Activated naive CD4-positive, alpha-beta T cell treated with anti-CD3 and anti-CD28 coated beads, Interleukin-2, amount 50 U/mL, for 72 hours (primary cell): ENCODE data around the gene SPTB. TPM values are rescaled to one million over a fixed set of nuclear protein-coding genes. Genes with fewer than 3 reads are reported as not detected.

ENCODE experiments used
- ATAC-seq, 2 donors: fragments of 150-1000 bp; cut with Tn5 transposase; 2 replicates each; pipeline ENCODE4 v1.10.0; 2021; ENCODE audit warnings: mild to moderate bottlenecking in 2 of 2, moderate library complexity in 2 of 2
- DNase-seq, 2 donors: peaks; one replicate each; pipeline ENCODE4 v3.0.0; 2021 to 2022; ENCODE audit warnings: low spot score in 2 of 2
- H3K27ac Mint-ChIP-seq, 2 donors: one replicate each; pipeline ENCODE4 v1.8.0; 2022; ENCODE audit warnings: mild to moderate bottlenecking in 2 of 2, mixed read lengths in 2 of 2
- H3K36me3 Mint-ChIP-seq, 2 donors: one replicate each; pipeline ENCODE4 v1.8.0; 2022; ENCODE audit warnings: mixed read lengths in 2 of 2
- H3K9me3 Mint-ChIP-seq, 2 donors: one replicate each; pipeline ENCODE4 v1.8.0; 2022; ENCODE audit warnings: mixed read lengths in 2 of 2
- total RNA-seq, 2 donors: library from RNA; stranded (reverse); gene quantifications; one replicate each; pipeline ENCODE4 v1.2.3, GENCODE V29; 2022

SPTB gene
- total RNA-seq, 2 donors from 2014 or later, result 0.41 to 0.66 TPM

DNA sequence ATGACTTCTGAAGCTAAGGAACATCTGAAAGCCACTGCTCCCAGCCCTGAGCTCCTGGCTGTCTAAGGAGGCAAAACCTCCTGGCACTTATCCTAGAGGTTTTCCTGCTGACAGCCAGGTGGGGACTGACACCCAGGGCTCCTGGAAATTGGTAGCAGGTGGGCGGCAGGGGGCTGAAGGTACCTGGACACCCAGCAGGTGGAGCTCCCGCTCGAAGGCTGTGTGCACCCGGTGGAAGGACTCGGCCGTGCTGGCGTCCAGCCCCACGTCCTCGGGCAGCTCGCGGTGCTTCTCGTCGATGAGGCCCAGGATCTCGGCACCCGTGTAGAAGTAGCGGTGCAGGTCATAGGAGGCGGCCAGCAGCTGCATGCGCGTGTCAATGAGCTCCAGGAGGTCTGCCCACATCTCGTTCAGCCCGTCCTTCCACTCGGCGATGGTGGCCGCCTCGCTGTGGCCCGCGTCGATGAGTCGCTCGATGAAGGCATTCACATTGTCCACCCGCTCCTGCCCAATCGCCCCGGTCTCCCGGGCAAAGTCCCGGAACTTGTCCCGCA is 107.2 kb downstream of the SPTB start:
- DNase-seq (no peak), ATAC-seq (no peak)
- Mint-ChIP-seq H3K9me3 (no peaks in the 10 kb centered on the region), H3K27ac (no peak overlapping the region), H3K36me3 (no peaks in the 10 kb centered on the region)

DNA sequence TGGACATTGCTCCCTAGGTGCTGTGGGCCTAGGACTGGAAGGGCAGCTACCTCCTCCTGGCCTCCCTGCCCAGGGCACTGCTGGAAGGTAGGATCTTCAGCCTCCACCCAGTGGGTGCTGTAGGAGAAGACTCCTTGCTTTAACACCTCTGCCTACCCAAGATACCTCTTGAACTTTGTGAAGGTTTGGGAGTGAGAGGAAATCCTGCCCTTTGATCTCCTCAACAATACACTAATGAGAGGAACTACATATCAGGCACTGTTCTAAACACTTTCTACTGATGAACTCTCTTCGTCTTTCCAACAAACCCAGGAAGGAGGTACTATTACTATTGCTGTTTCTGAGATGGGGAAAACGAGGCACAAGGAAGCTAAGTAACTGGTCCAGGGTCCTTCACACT is 108.5 kb downstream of the SPTB start:
- DNase-seq (no peak), ATAC-seq (no peak)
- Mint-ChIP-seq H3K27ac (no peak overlapping the region), H3K36me3 (no peaks in the 10 kb centered on the region), H3K9me3 (no peaks in the 10 kb centered on the region)

GRCh38 chr14:64770751-64771150 is 109.0 kb downstream of the SPTB start:
- no peaks in the 10 kb centered on the region for H3K36me3 Mint-ChIP-seq
- H3K27ac Mint-ChIP-seq, result no peak overlapping the region
- H3K9me3 Mint-ChIP-seq, result no peaks in the 10 kb centered on the region
- ATAC-seq, result no peak
- no peak for DNase-seq

- Mint-ChIP-seq H3K36me3 (no peaks in the 10 kb centered on the region), H3K9me3 (no peaks in the 10 kb centered on the region), H3K27ac (no peak overlapping the region)
- ATAC-seq (no peak), DNase-seq (no peak)
These were observed 110.3 kb downstream of the SPTB start for GRCh38 chr14:64769096-64770020.

DNA sequence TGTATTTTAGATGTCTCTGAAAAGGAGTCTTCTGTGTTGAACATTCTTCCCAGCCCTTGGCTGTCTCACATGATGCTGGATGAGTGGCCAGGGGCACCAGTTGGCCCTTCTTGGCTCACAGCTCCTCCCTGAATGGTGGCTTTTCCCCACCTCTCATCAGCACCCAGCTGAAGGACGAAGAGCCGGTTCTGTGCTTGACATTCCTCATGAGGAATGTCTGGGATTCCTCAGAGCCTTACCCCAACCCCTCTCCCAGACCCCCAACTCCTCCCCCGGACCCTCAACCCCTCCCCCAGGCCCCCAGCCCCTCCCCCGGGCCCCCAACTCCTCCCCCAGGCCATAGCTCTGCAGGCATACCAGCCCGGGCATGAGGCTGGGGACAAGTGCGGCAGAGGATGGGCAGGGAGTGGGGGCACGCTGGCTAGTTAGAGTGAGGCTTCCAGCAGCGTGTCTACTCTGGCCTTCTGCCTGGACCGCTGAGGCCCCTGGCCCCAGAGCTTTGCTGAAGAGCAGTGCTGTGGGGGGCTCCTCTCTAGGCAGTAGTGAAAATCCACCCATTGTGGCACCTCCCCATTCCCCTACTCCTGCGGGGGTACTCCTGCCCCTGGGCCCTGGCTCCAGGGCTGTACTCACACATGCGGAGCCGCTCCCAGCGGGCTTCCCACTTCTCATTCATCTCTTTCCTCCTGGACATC is 111.2 kb downstream of the SPTB start:
- DNase-seq (no peak), ATAC-seq (no peak)
- Mint-ChIP-seq H3K36me3 (no peaks in the 10 kb centered on the region), H3K9me3 (no peaks in the 10 kb centered on the region), H3K27ac (no peak overlapping the region)

GRCh38 chr14:64767215-64767964 is 112.3 kb downstream of the SPTB start:
- H3K36me3 Mint-ChIP-seq, result no peaks in the 10 kb centered on the region
- ATAC-seq, result no peak
- H3K9me3 Mint-ChIP-seq, result no peaks in the 10 kb centered on the region
- H3K27ac Mint-ChIP-seq, result no peak overlapping the region
- no peak for DNase-seq

DNA sequence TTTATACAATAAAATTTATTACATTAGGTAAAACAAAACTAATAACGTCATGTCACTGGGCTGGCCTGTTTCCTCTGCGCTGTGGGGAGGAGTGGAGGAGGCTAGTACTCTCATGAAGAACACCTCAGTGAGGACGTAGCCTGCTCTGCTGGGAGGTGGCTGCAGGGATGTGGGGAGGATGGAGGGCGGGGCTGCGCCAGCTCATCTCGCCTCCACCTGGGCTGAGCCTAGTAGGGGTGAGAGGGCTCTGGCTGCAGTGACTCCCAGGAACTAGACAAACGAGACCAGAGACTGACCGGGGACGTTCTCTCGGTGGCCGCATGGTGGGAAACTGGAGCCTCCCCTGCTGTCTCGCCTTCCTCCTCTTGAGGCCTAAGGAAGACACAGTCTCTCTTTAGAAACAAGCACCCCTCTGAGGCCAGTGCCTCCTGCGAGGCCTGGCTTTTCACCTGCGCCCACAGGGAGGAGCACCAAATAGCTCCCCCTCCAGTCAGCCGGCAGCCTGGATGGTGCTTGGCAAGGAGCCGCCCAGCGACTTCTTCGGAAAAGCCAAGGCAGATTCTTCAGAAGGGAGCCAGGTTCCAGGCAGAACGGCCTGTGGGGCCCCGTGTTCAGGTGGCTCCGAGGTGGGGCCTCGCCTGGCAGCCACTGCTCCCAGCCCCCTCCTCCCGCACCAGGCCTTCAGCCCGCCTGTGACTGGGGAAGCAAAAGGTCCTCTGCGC is 113.1 kb downstream of the SPTB start:
- Mint-ChIP-seq H3K27ac (no peak overlapping the region), H3K36me3 (no peaks in the 10 kb centered on the region), H3K9me3 (no peaks in the 10 kb centered on the region)
- DNase-seq, result no peak
- no peak for ATAC-seq

DNA sequence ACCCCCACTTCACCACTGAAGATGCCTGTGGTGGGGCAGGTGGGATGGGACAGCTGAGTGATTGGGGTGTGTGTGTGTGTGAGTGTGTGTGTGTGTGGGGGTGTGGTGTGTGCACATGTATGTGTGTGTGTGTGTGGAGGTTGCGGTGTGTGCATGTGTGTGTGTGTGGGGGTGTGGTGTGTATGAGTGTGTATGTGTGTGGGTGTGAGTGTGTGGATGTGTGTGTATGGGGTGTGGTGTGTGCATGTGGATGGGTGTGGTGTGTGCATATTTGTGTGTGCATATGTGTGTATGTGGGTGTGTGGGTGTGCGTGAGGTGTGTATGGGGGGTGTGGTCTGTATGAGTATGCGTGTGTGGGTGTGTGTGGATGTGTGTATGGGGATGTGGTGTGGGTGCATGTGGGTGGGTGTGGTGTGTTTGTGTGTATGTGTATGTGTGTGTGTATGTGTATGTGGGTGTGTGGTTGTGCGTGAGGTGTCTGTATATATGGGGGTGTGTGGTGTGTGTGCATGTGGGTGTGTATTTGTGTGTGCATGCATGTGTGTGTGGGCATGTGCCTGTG is 113.9 kb downstream of the SPTB start:
- ATAC-seq, result no peak
- no peak overlapping the region for H3K27ac Mint-ChIP-seq

DNA sequence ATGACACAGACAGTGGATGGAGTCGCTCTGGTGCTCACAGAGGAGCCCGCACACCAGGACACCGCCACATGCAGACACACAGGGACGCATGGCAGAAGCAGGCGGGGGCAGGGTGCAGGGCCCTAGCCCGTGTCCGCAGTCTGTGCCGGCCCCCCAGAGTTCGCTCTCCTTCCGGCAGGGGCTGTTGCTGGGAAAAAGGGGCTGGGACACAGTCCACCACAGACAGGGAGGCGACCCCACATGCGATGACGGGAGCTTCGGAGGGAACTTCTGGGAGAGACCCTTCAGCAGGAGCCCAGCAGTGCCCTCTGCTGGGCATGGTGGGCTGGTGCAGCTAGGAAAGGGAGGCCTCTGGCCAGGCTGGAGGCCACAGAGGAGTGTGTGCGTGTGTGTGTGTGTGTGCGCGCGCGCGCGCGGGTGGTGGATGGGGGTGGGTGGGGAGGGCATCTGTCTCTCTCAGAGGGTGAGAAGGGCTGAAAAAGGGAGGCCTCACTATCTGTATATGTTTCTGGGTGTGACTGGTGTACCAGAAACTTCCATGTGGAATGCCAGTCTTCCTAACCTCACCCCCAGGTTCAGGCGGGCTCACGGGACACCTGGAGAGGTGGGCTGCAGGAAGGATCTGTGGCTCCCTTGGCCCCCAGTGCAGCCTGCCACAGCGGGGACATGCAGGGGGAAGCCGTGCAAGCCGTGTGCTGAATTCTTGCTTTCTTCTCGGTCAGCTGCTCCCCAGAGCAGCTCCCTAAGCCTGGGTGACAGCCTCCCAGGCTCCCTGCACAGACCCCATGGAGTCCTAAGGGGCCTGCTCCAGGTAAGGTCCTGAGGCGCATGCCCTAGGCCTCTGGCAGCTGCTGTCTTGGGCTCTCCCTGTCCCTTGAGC is 114.8 kb downstream of the SPTB start:
- Mint-ChIP-seq H3K27ac (no peak overlapping the region), H3K9me3 (no peaks in the 10 kb centered on the region), H3K36me3 (no peaks in the 10 kb centered on the region)
- DNase-seq (peak; percentile 71 to 73), ATAC-seq (peak; percentile 75 to 79)

More for the DNA sequence above, 113.9 kb downstream of the SPTB start:
- no peaks in the 10 kb centered on the region for H3K36me3 Mint-ChIP-seq
- H3K9me3 Mint-ChIP-seq, result no peaks in the 10 kb centered on the region
- DNase-seq, result no peak

- no peak for DNase-seq
- H3K27ac Mint-ChIP-seq, result peak overlapping the region in 1 of 2 donors; percentile 6
- no peak for ATAC-seq
- H3K36me3 Mint-ChIP-seq, result no peaks in the 10 kb centered on the region
- no peaks in the 10 kb centered on the region for H3K9me3 Mint-ChIP-seq
These were observed 115.7 kb downstream of the SPTB start for GRCh38 chr14:64763801-64764621.

DNA sequence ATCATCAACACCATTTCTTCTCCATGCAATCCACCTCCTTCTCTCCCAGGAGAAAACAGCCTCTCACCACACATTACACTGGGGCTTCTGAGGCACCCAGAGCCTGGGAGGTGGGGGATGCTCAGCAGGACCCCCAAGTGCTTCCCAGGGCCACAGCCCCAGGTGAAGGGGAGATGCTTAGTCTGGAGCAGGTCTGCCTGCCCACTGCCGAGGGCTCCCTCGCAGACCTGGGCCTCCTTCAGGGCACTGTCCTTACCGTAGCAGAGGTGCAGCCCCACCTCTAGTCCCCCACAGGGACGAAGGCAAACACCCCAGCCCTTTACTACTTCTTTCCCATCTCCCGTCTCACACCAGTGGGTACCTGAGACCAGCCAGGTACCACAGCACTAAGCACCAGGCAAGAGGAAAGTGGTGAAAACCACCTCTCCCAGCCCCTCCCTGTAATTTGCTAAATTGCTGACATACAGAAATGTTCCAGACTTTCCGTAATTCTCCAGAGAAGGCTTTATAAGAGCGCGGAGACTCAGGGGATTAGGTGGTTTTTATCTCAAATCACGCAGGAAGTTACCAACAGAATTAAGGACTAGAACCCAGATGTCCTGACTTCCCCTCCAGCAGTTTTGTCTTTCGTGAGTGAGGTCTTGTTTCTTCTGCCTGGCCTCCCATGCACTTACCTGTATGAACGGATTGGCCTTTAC is 116.5 kb downstream of the SPTB start:
- H3K36me3 Mint-ChIP-seq, result no peaks in the 10 kb centered on the region
- H3K27ac Mint-ChIP-seq, result no peak overlapping the region
- DNase-seq (no peak), ATAC-seq (no peak)
- H3K9me3 Mint-ChIP-seq, result no peaks in the 10 kb centered on the region

GRCh38 chr14:64762044-64763034 is 117.4 kb downstream of the SPTB start:
- ATAC-seq (no peak), DNase-seq (no peak)
- H3K36me3 Mint-ChIP-seq, result no peaks in the 10 kb centered on the region
- no peak overlapping the region for H3K27ac Mint-ChIP-seq
- no peaks in the 10 kb centered on the region for H3K9me3 Mint-ChIP-seq

DNA sequence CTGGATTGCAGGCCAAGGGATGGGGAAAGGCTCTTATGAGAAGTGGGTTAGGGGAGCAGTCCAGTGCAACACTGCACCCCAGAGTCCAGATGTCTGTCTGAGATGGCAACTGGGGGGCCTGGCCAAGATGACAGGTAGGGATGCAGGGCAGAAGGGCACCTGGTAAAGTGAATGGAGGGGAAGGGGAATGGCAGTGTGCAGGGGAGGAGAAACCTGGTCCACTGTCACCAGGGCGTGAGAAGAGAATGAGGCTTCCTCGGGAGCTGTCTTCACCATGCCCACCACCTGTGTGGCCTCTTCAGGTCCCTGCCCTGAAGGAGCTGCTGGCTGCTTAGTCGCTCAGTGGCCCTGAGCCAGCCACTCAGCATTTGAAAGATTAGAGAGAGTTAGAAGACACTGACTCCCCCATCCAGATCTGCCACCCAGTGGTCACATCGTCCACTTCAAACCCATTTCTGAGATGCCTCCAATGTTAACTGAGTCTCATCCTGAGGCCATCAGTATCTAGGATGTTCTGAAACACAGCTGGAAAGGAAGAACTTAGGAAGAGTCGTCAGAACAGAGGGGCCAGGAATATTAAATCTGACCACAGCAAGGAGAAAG is 118.2 kb downstream of the SPTB start:
- no peak for ATAC-seq
- no peak overlapping the region for H3K27ac Mint-ChIP-seq

More for the DNA sequence above, 118.2 kb downstream of the SPTB start:
- H3K36me3 Mint-ChIP-seq, result no peaks in the 10 kb centered on the region
- no peaks in the 10 kb centered on the region for H3K9me3 Mint-ChIP-seq
- no peak for DNase-seq
